HCT116 (cell line): ENCODE measurements around the gene TRIL. TPM values are rescaled to one million over a fixed set of nuclear protein-coding genes. Genes with fewer than 3 reads are reported as not detected.

Experiments used
- ATAC-seq: fragments of 200-7000 bp; cut with Tn5 transposase; 2 replicates; pipeline ENCODE4 v1.9.1; 2020; ENCODE audit warnings: mild to moderate bottlenecking, moderate library complexity
- BruUV-seq: library from RNA; stranded (reverse); fragments of 400-500 nt; replicated peaks from 2 replicates; lab custom pipeline; 2021; lab: Mats Ljungman, UMichigan
- CTCF ChIA-PET: fragments of 300-600 bp; sonication (Branson Sonifier 250); formaldehyde crosslinking; loops from one replicate; lab custom pipeline; 2021; ENCODE audit warnings: antibody characterized with exemption; lab: Charles Lee
- POLR2A ChIA-PET: fragments of 300-600, 350-600 bp; sonication (Branson Sonifier 250); formaldehyde crosslinking; loops from one replicate; lab custom pipeline; 2021; ENCODE audit warnings: antibody characterized with exemption; lab: Charles Lee
- RAD21 ChIA-PET, 2 experiments: fragments of 300-600 bp; sonication (Branson Sonifier 250); formaldehyde crosslinking; loops; one replicate each; lab custom pipeline; 2023; ENCODE audit warnings: low total read pairs in 2 of 2; ENCODE audit not compliant: uncharacterized antibody in 2 of 2, unreplicated experiment in 2 of 2, low non-redundant PET in 1 of 2; lab: Charles Lee
- DNase-seq: peaks from one replicate; pipeline ENCODE4 v3.0.0-alpha.2; 2010; ENCODE audit warnings: low read depth, low spot score
- H2AFZ ChIP-seq: fragments of 200-600 bp; shearing (Covaris generic), sonication (generic); 2 replicates; pipeline ENCODE4 v1.6.1; 2017; ENCODE audit warnings: low read depth, mixed run types, mixed read lengths, antibody characterized with exemption, low read length; ENCODE audit not compliant: poor library complexity, severe bottlenecking
- H3K27ac ChIP-seq: 2 replicates; pipeline ENCODE4 v1.5.1; 2012; ENCODE audit warnings: low read depth, low read length
- H3K27me3 ChIP-seq: fragments of 200-600 bp; sonication (generic); 2 replicates; pipeline ENCODE4 v1.6.1; 2016; ENCODE audit warnings: mixed run types, low read length, mixed read lengths; ENCODE audit not compliant: insufficient read depth
- H3K36me3 ChIP-seq, 2 experiments: fragments of 200-500 bp in 1 of 2; fragments of 200-600 bp in 1 of 2; sonication (Bioruptor generic) in 1 of 2; sonication (generic) in 1 of 2; 2 replicates each; pipeline versions ENCODE4 v1.5.1 to v1.6.1; 2014 to 2016; ENCODE audit warnings: low read length in 2 of 2, inconsistent platforms in 1 of 2, mixed read lengths in 1 of 2, mixed run types in 1 of 2; ENCODE audit not compliant: insufficient read depth in 2 of 2, control insufficient read depth in 1 of 2
- H3K4me1 ChIP-seq, 2 experiments: fragments of 200-600 bp in 1 of 2; sonication (generic) in 1 of 2; 2 replicates each; pipeline versions ENCODE4 v1.5.1 to v1.6.1; 2012 to 2017; ENCODE audit warnings: low read length in 2 of 2, inconsistent platforms in 1 of 2, mild to moderate bottlenecking in 1 of 2, mixed read lengths in 1 of 2, mixed run types in 1 of 2, moderate library complexity in 1 of 2; ENCODE audit not compliant: insufficient read depth in 2 of 2, control insufficient read depth in 1 of 2
- H3K4me2 ChIP-seq: fragments of 200-600 bp; sonication (generic); 2 replicates; pipeline ENCODE4 v1.6.1; 2017; ENCODE audit warnings: mixed run types, low read length, mixed read lengths
- H3K4me3 ChIP-seq, 2 experiments: fragments of 200-600 bp in 1 of 2; sonication (generic) in 1 of 2; replicated peaks in 1 of 2; 2 replicates each; pipeline ENCODE4 v1.5.1; 2011 to 2016; ENCODE audit warnings: low read length in 2 of 2, control low read depth in 1 of 2, low read depth in 1 of 2, mild to moderate bottlenecking in 1 of 2, mixed read lengths in 1 of 2, mixed run types in 1 of 2
- H3K79me2 ChIP-seq: fragments of 200-600 bp; sonication (generic); 2 replicates; pipeline ENCODE4 v1.6.1; 2017; ENCODE audit warnings: mild to moderate bottlenecking, mixed run types, low read length, moderate library complexity, mixed read lengths; ENCODE audit not compliant: insufficient read depth
- H3K9ac ChIP-seq: fragments of 200-600 bp; sonication (generic); 2 replicates; pipeline ENCODE4 v1.6.1; 2016; ENCODE audit warnings: low read length, mixed read lengths
- H3K9me2 ChIP-seq: fragments of 200-600 bp; sonication (generic), shearing (Covaris generic); 2 replicates; pipeline ENCODE4 v1.6.1; 2017; ENCODE audit warnings: mixed run types, mild to moderate bottlenecking, moderate library complexity; ENCODE audit not compliant: insufficient read depth
- H3K9me3 ChIP-seq, 2 experiments: fragments of 200-500 bp in 1 of 2; fragments of 200-600 bp in 1 of 2; sonication (Bioruptor generic) in 1 of 2; sonication (generic) in 1 of 2; 2 replicates each; pipeline ENCODE4 v1.6.1; 2014 to 2017; ENCODE audit warnings: low read length in 2 of 2, mixed read lengths in 2 of 2, inconsistent platforms in 1 of 2, low read depth in 1 of 2, mild to moderate bottlenecking in 1 of 2, mixed run types in 1 of 2, moderate library complexity in 1 of 2; ENCODE audit not compliant: control insufficient read depth in 1 of 2, insufficient read depth in 1 of 2
- H4K20me1 ChIP-seq: fragments of 200-600 bp; sonication (generic), shearing (Covaris generic); 2 replicates; pipeline ENCODE4 v1.6.1; 2017; ENCODE audit warnings: mixed run types, mild to moderate bottlenecking, moderate library complexity; ENCODE audit not compliant: insufficient read depth
- CBX3 ChIP-seq: IDR thresholded peaks from 2 replicates; pipeline ENCODE4 v1.6.1; 2012; ENCODE audit warnings: low read depth
- CEBPB ChIP-seq: IDR thresholded peaks from 2 replicates; pipeline ENCODE4 v1.6.1; 2012; ENCODE audit warnings: low read depth
- EGR1 ChIP-seq: IDR thresholded peaks from 2 replicates; pipeline ENCODE4 v1.6.1; 2012; ENCODE audit warnings: low read depth
- EZH2 ChIP-seq: fragments of 200-600 bp; sonication (generic); IDR thresholded peaks from 2 replicates; pipeline ENCODE4 v1.6.1; 2017; ENCODE audit warnings: antibody characterized with exemption, mixed run types
- EZH2phosphoT487 ChIP-seq: fragments of 200-600 bp; IDR thresholded peaks from 2 replicates; pipeline ENCODE4 v1.6.1; 2018; ENCODE audit warnings: antibody characterized with exemption, borderline replicate concordance
- JUND ChIP-seq: IDR thresholded peaks from 2 replicates; pipeline ENCODE4 v1.6.1; 2012
- POLR2A ChIP-seq: IDR thresholded peaks from 2 replicates; pipeline ENCODE4 v1.7.0; 2011; ENCODE audit warnings: borderline replicate concordance; ENCODE audit not compliant: insufficient read depth, insufficient read length; ENCODE audit errors: extremely low read depth
- POLR2AphosphoS5 ChIP-seq: IDR thresholded peaks from 2 replicates; pipeline ENCODE4 v1.6.1; 2011; ENCODE audit warnings: mild to moderate bottlenecking, low read depth, low read length, moderate library complexity
- RAD21 ChIP-seq: IDR thresholded peaks from 2 replicates; pipeline ENCODE4 v1.6.1; 2012; ENCODE audit warnings: low read depth, mild to moderate bottlenecking
- SIN3A ChIP-seq: IDR thresholded peaks from 2 replicates; pipeline ENCODE4 v1.6.1; 2012; ENCODE audit warnings: low read depth
- SP1 ChIP-seq: IDR thresholded peaks from 2 replicates; pipeline ENCODE4 v1.6.1; 2012; ENCODE audit warnings: low read depth
- SRF ChIP-seq: IDR thresholded peaks from 2 replicates; pipeline ENCODE4 v1.6.1; 2012; ENCODE audit warnings: low read depth
- TCF7L2 ChIP-seq: IDR thresholded peaks from 2 replicates; pipeline ENCODE4 v1.7.0; 2011; ENCODE audit warnings: borderline replicate concordance, inconsistent platforms; ENCODE audit not compliant: insufficient read depth, insufficient read length; ENCODE audit errors: extremely low read depth
- YY1 ChIP-seq: IDR thresholded peaks from 2 replicates; pipeline ENCODE4 v1.6.1; 2011; ENCODE audit warnings: low read length, low read depth, moderate library complexity, mild to moderate bottlenecking; ENCODE audit not compliant: insufficient replicate concordance; ENCODE audit errors: extremely low read depth
- ZFX ChIP-seq: fragments of 450-650 bp; IDR thresholded peaks from 2 replicates; pipeline ENCODE4 v1.6.1; 2017
- ZNF274 ChIP-seq: fragments of 200-500 bp; sonication (Bioruptor generic); IDR thresholded peaks from 2 replicates; pipeline ENCODE4 v1.6.1; 2014; ENCODE audit warnings: mild to moderate bottlenecking, low read depth, low read length, inconsistent platforms
- intact Hi-C: fragments of 100-400 bp; cut with micrococcal nuclease; formaldehyde crosslinking; loops from 2 replicates; pipeline ENCODE4 v1.10.0; 2022
- total RNA-seq: library from RNA; stranded (reverse); gene quantifications from one replicate; pipeline ENCODE4 v1.2.1, GENCODE V29; 2021; ENCODE audit not compliant: unreplicated experiment
- TF ChIP-seq, protein P1 (sequence below), 3 experiments: fragments of 200-600 bp in 1 of 3; sonication (generic) in 1 of 3; IDR thresholded peaks in 2 of 3; conservative IDR thresholded peaks in 1 of 3; 2 replicates each; pipeline ENCODE4 v1.5.1; 2012 to 2017; ENCODE audit warnings: low read depth in 2 of 3, low read length in 2 of 3, antibody characterized with exemption in 1 of 3, borderline replicate concordance in 1 of 3, control low read depth in 1 of 3, mild to moderate bottlenecking in 1 of 3, mixed read lengths in 1 of 3, mixed run types in 1 of 3, moderate library complexity in 1 of 3; ENCODE audit not compliant: insufficient read depth in 1 of 3
- TF ChIP-seq, protein P2 (sequence below): IDR thresholded peaks from 2 replicates; pipeline ENCODE4 v1.6.1; 2011; ENCODE audit warnings: mild to moderate bottlenecking, low read length, moderate library complexity; ENCODE audit not compliant: insufficient replicate concordance; ENCODE audit errors: extremely low read depth
- TF ChIP-seq, protein P3 (sequence below): IDR thresholded peaks from 2 replicates; pipeline ENCODE4 v1.6.1; 2012

TRIL gene
- total RNA-seq, 1 experiment from 2014 or later = not detected

DNA sequence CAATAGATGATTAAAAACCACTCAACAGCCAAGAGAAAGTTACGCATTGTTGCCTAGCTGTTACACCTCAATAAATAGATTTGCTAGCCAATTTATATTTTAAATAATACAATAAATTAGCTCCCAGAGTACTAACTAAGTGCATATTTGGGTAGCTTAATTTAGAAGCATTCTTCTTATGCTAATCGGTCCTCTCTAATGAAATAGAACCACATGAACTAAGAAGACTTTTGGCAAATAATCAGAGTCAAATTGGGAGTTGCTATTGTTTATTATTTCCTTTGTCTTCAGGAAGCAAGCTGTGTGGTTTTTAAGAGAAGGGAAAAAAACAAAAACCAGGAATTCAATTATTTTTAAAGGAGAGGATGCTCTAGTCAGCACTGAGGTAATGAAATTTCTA is 49.0 kb upstream of the TRIL start:
- no peaks in the 10 kb centered on the region for H3K27me3 ChIP-seq
- ChIA-PET RAD21 (no interaction called here), POLR2A (no interaction called here), CTCF (no interaction called here)
- H3K27ac ChIP-seq = no peak overlapping the region
- H3K9ac ChIP-seq = no peak overlapping the region
- no peaks in the 10 kb centered on the region for H4K20me1 ChIP-seq
- H2AFZ ChIP-seq = no peak overlapping the region
- no TSS peak for BruUV-seq
- H3K4me2 ChIP-seq = no peak overlapping the region
- no peak for DNase-seq
- intact Hi-C loops = no loop called here
- ATAC-seq = no peak
- no peaks in the 10 kb centered on the region for H3K36me3 ChIP-seq
- H3K79me2 ChIP-seq = no peaks in the 10 kb centered on the region
- no peaks in the 10 kb centered on the region for H3K9me3 ChIP-seq
- H3K4me3 ChIP-seq = no peak overlapping the region
- no peaks in the 10 kb centered on the region for H3K4me1 ChIP-seq
- TF ChIP-seq RAD21 (no peak), POLR2AphosphoS5 (no peak), ZFX (no peak), SP1 (no peak), ZNF274 (no peak), EZH2 (no peak), EZH2phosphoT487 (no peak), CBX3 (no peak), JUND (no peak), EGR1 (no peak), SIN3A (no peak), CEBPB (no peak), TCF7L2 (no peak), SRF (no peak), POLR2A (no peak), YY1 (no peak)
- TF ChIP-seq, protein P1, sequence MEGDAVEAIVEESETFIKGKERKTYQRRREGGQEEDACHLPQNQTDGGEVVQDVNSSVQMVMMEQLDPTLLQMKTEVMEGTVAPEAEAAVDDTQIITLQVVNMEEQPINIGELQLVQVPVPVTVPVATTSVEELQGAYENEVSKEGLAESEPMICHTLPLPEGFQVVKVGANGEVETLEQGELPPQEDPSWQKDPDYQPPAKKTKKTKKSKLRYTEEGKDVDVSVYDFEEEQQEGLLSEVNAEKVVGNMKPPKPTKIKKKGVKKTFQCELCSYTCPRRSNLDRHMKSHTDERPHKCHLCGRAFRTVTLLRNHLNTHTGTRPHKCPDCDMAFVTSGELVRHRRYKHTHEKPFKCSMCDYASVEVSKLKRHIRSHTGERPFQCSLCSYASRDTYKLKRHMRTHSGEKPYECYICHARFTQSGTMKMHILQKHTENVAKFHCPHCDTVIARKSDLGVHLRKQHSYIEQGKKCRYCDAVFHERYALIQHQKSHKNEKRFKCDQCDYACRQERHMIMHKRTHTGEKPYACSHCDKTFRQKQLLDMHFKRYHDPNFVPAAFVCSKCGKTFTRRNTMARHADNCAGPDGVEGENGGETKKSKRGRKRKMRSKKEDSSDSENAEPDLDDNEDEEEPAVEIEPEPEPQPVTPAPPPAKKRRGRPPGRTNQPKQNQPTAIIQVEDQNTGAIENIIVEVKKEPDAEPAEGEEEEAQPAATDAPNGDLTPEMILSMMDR (IDR thresholded peaks at IDR 0.05 in 2 of 3, conservative IDR thresholded peaks at IDR 0.05 in 1 of 3; ENCODE audit: borderline replicate concordance in 1 of 3, insufficient read depth in 1 of 3, low read depth in 2 of 3, low read length in 2 of 3) = no peak
- TF ChIP-seq, protein P2, sequence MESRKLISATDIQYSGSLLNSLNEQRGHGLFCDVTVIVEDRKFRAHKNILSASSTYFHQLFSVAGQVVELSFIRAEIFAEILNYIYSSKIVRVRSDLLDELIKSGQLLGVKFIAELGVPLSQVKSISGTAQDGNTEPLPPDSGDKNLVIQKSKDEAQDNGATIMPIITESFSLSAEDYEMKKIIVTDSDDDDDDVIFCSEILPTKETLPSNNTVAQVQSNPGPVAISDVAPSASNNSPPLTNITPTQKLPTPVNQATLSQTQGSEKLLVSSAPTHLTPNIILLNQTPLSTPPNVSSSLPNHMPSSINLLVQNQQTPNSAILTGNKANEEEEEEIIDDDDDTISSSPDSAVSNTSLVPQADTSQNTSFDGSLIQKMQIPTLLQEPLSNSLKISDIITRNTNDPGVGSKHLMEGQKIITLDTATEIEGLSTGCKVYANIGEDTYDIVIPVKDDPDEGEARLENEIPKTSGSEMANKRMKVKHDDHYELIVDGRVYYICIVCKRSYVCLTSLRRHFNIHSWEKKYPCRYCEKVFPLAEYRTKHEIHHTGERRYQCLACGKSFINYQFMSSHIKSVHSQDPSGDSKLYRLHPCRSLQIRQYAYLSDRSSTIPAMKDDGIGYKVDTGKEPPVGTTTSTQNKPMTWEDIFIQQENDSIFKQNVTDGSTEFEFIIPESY = no peak
- TF ChIP-seq, protein P3, sequence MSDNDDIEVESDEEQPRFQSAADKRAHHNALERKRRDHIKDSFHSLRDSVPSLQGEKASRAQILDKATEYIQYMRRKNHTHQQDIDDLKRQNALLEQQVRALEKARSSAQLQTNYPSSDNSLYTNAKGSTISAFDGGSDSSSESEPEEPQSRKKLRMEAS = no peak
- H3K9me2 ChIP-seq = no peaks in the 10 kb centered on the region
